Measurements from ENCODE around the gene COTL1.

The COTL1 gene

GRCh38 chr16:84600343-84601229, 17.3 kb downstream of the COTL1 start:
- TF ChIP-seq ZNF274 (IDR thresholded peaks at IDR 0.05; ENCODE audit: low read depth, low read length) = no peak
- H3K4me3 ChIP-seq (ENCODE audit: low read length) = peak overlapping the region; percentile 34; the same call in 1 of the 2 replicates

GRCh38 chr16:84599521-84600202, 18.2 kb downstream of the COTL1 start:
- TF ChIP-seq ZNF274 (IDR thresholded peaks at IDR 0.05; ENCODE audit: low read depth, low read length) = no peak
- peak overlapping the region; percentile 45; the same call in 1 of the 2 replicates for H3K4me3 ChIP-seq (ENCODE audit: low read length)

- TF ChIP-seq ZNF274 (IDR thresholded peaks at IDR 0.05; ENCODE audit: low read depth, low read length) = no peak
- no peak overlapping the region for H3K4me3 ChIP-seq (ENCODE audit: low read length)
Measured at GRCh38 chr16:84598360-84598759, 19.5 kb downstream of the COTL1 start.

- H3K4me3 ChIP-seq (ENCODE audit: low read length) = no peak overlapping the region
- TF ChIP-seq ZNF274 (IDR thresholded peaks at IDR 0.05; ENCODE audit: low read depth, low read length) = no peak
Measured at GRCh38 chr16:84597931-84598351, 19.9 kb downstream of the COTL1 start.

- no peak overlapping the region; the same call in 1 of the 2 replicates for H3K4me3 ChIP-seq (ENCODE audit: low read length)
- TF ChIP-seq ZNF274 (IDR thresholded peaks at IDR 0.05; ENCODE audit: low read depth, low read length) = no peak
Measured at GRCh38 chr16:84597528-84597896, 20.4 kb downstream of the COTL1 start.

GRCh38 chr16:84596801-84597527, 20.9 kb downstream of the COTL1 start:
- TF ChIP-seq ZNF274 (IDR thresholded peaks at IDR 0.05; ENCODE audit: low read depth, low read length) = no peak
- no peak overlapping the region; the same call in 1 of the 2 replicates for H3K4me3 ChIP-seq (ENCODE audit: low read length)

GRCh38 chr16:84596161-84596560, 21.7 kb downstream of the COTL1 start:
- H3K4me3 ChIP-seq (ENCODE audit: low read length) = no peak overlapping the region
- no peak for TF ChIP-seq ZNF274 (IDR thresholded peaks at IDR 0.05; ENCODE audit: low read depth, low read length)

- TF ChIP-seq ZNF274 (IDR thresholded peaks at IDR 0.05; ENCODE audit: low read depth, low read length) = no peak
- no peak overlapping the region for H3K4me3 ChIP-seq (ENCODE audit: low read length)
Measured at GRCh38 chr16:84595052-84595481, 22.8 kb downstream of the COTL1 start.

- no peak for TF ChIP-seq ZNF274 (IDR thresholded peaks at IDR 0.05; ENCODE audit: low read depth, low read length)
- H3K4me3 ChIP-seq (ENCODE audit: low read length) = peak overlapping the region; percentile 1; the same call in 1 of the 2 replicates
Measured at GRCh38 chr16:84594725-84595038, 23.2 kb downstream of the COTL1 start.

- peak overlapping the region; percentile 1; the same call in 1 of the 2 replicates for H3K4me3 ChIP-seq (ENCODE audit: low read length)
- TF ChIP-seq ZNF274 (IDR thresholded peaks at IDR 0.05; ENCODE audit: low read depth, low read length) = no peak
Measured at GRCh38 chr16:84593825-84594724, 23.8 kb downstream of the COTL1 start.

- H3K4me3 ChIP-seq (ENCODE audit: low read length) = no peak overlapping the region
- no peak for TF ChIP-seq ZNF274 (IDR thresholded peaks at IDR 0.05; ENCODE audit: low read depth, low read length)
Measured at GRCh38 chr16:84592718-84593117, 25.2 kb downstream of the COTL1 start.

GRCh38 chr16:84589975-84590719, 27.7 kb downstream of the COTL1 start:
- no peak for TF ChIP-seq ZNF274 (IDR thresholded peaks at IDR 0.05; ENCODE audit: low read depth, low read length)
- H3K4me3 ChIP-seq (ENCODE audit: low read length) = no peak overlapping the region

GRCh38 chr16:84588991-84589390, 28.9 kb downstream of the COTL1 start:
- H3K4me3 ChIP-seq (ENCODE audit: low read length) = no peak overlapping the region
- no peak for TF ChIP-seq ZNF274 (IDR thresholded peaks at IDR 0.05; ENCODE audit: low read depth, low read length)
